Liver (tissue), 9 donors: ENCODE data around the gene KANK3. TPM values are rescaled to one million over a fixed set of nuclear protein-coding genes. Genes with fewer than 3 reads are reported as not detected.

Experiments used
- DNase-seq: peaks from one replicate; pipeline ENCODE4 v3.0.0-alpha.2; 2017; ENCODE audit warnings: low spot score
- H3K27ac ChIP-seq, 2 donors: one replicate each; pipeline ENCODE4 v1.7.0; 2013; ENCODE audit warnings: inconsistent platforms in 2 of 2, low read length in 2 of 2, control low read depth in 1 of 2, low read depth in 1 of 2, mild to moderate bottlenecking in 1 of 2
- H3K27me3 ChIP-seq, 4 donors: one replicate each; pipeline versions ENCODE4 v1.6.1 to v1.7.0; 2013; ENCODE audit warnings: low read length in 3 of 4, inconsistent platforms in 1 of 4, mild to moderate bottlenecking in 1 of 4, moderate library complexity in 1 of 4; ENCODE audit not compliant: control insufficient read depth in 4 of 4, insufficient read depth in 4 of 4
- H3K36me3 ChIP-seq, 4 donors: one replicate each; pipeline versions ENCODE4 v1.6.1 to v1.7.0; 2013; ENCODE audit warnings: low read length in 3 of 4, mild to moderate bottlenecking in 3 of 4, low read depth in 1 of 4, moderate library complexity in 1 of 4; ENCODE audit not compliant: control insufficient read depth in 4 of 4, insufficient read depth in 3 of 4
- H3K4me1 ChIP-seq, 4 donors: one replicate each; pipeline versions ENCODE4 v1.6.1 to v1.7.0; 2013; ENCODE audit warnings: low read length in 3 of 4, mild to moderate bottlenecking in 3 of 4, moderate library complexity in 1 of 4; ENCODE audit not compliant: control insufficient read depth in 4 of 4, insufficient read depth in 4 of 4
- H3K4me3 ChIP-seq, 3 donors: one replicate each; pipeline versions ENCODE4 v1.6.1 to v1.7.0; 2013; ENCODE audit warnings: low read length in 3 of 3, control low read depth in 1 of 3, low read depth in 1 of 3, mild to moderate bottlenecking in 1 of 3
- H3K9ac ChIP-seq, 2 donors: one replicate each; pipeline ENCODE4 v1.7.0; 2013; ENCODE audit warnings: low read length in 2 of 2, mild to moderate bottlenecking in 2 of 2, moderate library complexity in 2 of 2, control low read depth in 1 of 2, low read depth in 1 of 2
- H3K9me3 ChIP-seq, 4 donors: one replicate each; pipeline versions ENCODE4 v1.6.1 to v1.7.0; 2013; ENCODE audit warnings: low read length in 3 of 4; ENCODE audit not compliant: control insufficient read depth in 4 of 4
- ATF3 ChIP-seq: IDR thresholded peaks from 2 replicates; pipeline ENCODE4 v1.6.1; 2016; ENCODE audit warnings: antibody characterized with exemption
- EGR1 ChIP-seq, 2 donors: IDR thresholded peaks; 2 replicates each; pipeline ENCODE4 v1.6.1; 2016 to 2018; ENCODE audit warnings: antibody characterized with exemption in 2 of 2, low read depth in 2 of 2
- FOXA1 ChIP-seq: IDR thresholded peaks from 2 replicates; pipeline ENCODE4 v1.6.1; 2016; ENCODE audit warnings: antibody characterized with exemption
- FOXA2 ChIP-seq: IDR thresholded peaks from 2 replicates; pipeline ENCODE4 v1.6.1; 2016; ENCODE audit warnings: antibody characterized with exemption
- GABPA ChIP-seq, 2 donors: IDR thresholded peaks in 1 of 2; conservative IDR thresholded peaks in 1 of 2; 2 replicates each; pipeline ENCODE4 v1.6.1; 2016; ENCODE audit warnings: antibody characterized with exemption in 2 of 2, mild to moderate bottlenecking in 1 of 2, moderate library complexity in 1 of 2
- HNF4A ChIP-seq, 2 donors: conservative IDR thresholded peaks; 2 replicates each; pipeline ENCODE4 v1.6.1; 2016; ENCODE audit warnings: antibody characterized with exemption in 2 of 2, mild to moderate bottlenecking in 2 of 2
- HNF4G ChIP-seq: IDR thresholded peaks from 2 replicates; pipeline ENCODE4 v1.6.1; 2016; ENCODE audit warnings: antibody characterized with exemption
- JUND ChIP-seq, 2 donors: IDR thresholded peaks; 2 replicates each; pipeline ENCODE4 v1.6.1; 2016; ENCODE audit warnings: antibody characterized with exemption in 2 of 2
- NR2F2 ChIP-seq: IDR thresholded peaks from 2 replicates; pipeline ENCODE4 v1.6.1; 2016; ENCODE audit warnings: antibody characterized with exemption
- RXRA ChIP-seq, 2 donors: IDR thresholded peaks; 2 replicates each; pipeline ENCODE4 v1.6.1; 2017 to 2018; ENCODE audit warnings: antibody characterized with exemption in 2 of 2, mild to moderate bottlenecking in 1 of 2
- SP1 ChIP-seq: IDR thresholded peaks from 2 replicates; pipeline ENCODE4 v1.6.1; 2018; ENCODE audit warnings: antibody characterized with exemption, mild to moderate bottlenecking
- TAF1 ChIP-seq: conservative IDR thresholded peaks from 2 replicates; pipeline ENCODE4 v1.6.1; 2016; ENCODE audit warnings: antibody characterized with exemption, mild to moderate bottlenecking
- YY1 ChIP-seq: IDR thresholded peaks from 2 replicates; pipeline ENCODE4 v1.6.1; 2016; ENCODE audit warnings: antibody characterized with exemption, mild to moderate bottlenecking
- WGBS: extraction: QIAGEN DNeasy Blood & Tissue Kit; methylation state at CpG from one replicate; pipeline ENCODE4 v1.1.7; 2013; 5-methylcytosine and 5-hydroxymethylcytosine counted together
- polyA plus RNA-seq, 2 donors: library from polyadenylated mRNA; stranded (reverse) in 1 of 2; unstranded in 1 of 2; fragments of 200-250 nt in 1 of 2; fragments of >200 nt in 1 of 2; fragmentation: Nextera tagmentation in 1 of 2; extraction: Ambion mirVana in 1 of 2; gene quantifications; one replicate each; pipeline versions ENCODE4 v1.2.1 to v1.2.3, GENCODE V29; 2013 to 2015
- total RNA-seq, 2 donors: library from RNA; depleted of rRNA; stranded (reverse); fragments of >200 nt; gene quantifications; one replicate each; pipeline ENCODE4 v1.2.3, GENCODE V29; 2014
- TF ChIP-seq, protein P1 (sequence below): fragments of 150-350 bp; IDR thresholded peaks from 2 replicates; pipeline ENCODE4 v1.5.1; 2017; ENCODE audit warnings: improper control_type of control experiment, low read depth, low read length; ENCODE audit not compliant: missing input control
- TF ChIP-seq, protein P2 (sequence below): IDR thresholded peaks from 2 replicates; pipeline ENCODE4 v1.6.1; 2016; ENCODE audit warnings: antibody characterized with exemption
- TF ChIP-seq, protein P3 (sequence below): IDR thresholded peaks from 2 replicates; pipeline ENCODE4 v1.6.1; 2016; ENCODE audit warnings: antibody characterized with exemption
- donor health status: healthy.
- donor health status: healthy.
- donor health status: healthy.
- donor health status: healthy.
- donor health status: healthy.

Gene KANK3
- total and polyA plus RNA-seq, 4 donors, result 0.44 to 4.5 (median 3.4) TPM

- TF ChIP-seq RXRA (IDR thresholded peaks at IDR 0.05), result peak; percentile 38 to 63
- peak; percentile 72 to 79 for TF ChIP-seq HNF4A (conservative IDR thresholded peaks at IDR 0.05)
- TF ChIP-seq EGR1 (IDR thresholded peaks at IDR 0.05; ENCODE audit: low read depth in 2 of 2), result no peak
- TF ChIP-seq JUND (IDR thresholded peaks at IDR 0.05), result peak; percentile 67 to 81
- peak; percentile 40 for TF ChIP-seq SP1
- TF ChIP-seq HNF4G, result no peak
- Histone ChIP-seq H3K4me3 (no peak overlapping the region), H3K9me3 (no peaks in the 10 kb centered on the region), H3K27me3 (no peaks in the 10 kb centered on the region), H3K9ac (no peak overlapping the region), H3K27ac (peak overlapping the region; percentile 57), H3K4me1 (peaks cover 8 to 41% (median 21%) of the 10 kb centered on the region in 4 donors), H3K36me3 (no peaks in the 10 kb centered on the region)
- no peak for DNase-seq
- 56% methylated on average over 8 of the region's 8 CpGs for WGBS
Observed at GRCh38 chr19:8360196-8360595, 17.1 kb upstream of the KANK3 start.

DNA sequence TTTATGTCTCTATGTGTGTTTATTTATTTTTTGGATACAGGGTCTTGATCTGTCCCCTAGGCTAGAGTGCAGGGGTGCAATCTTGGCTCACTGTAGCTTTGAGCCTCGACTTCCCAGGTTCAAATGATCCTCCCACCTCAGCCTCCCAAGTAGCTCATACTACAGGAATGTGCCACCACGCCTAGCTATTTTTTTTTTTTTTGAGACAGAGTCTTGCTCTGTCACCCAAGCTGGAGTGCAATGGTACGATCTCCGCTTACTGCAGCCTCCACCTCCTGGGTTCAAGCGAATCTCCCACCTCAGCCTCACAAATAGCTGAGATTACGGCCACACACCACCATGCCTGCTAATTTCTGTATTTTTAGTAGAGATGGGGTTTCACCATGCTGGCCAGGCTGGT, 15.9 kb upstream of the KANK3 start:
- H3K4me1 ChIP-seq, result peaks cover 8 to 45% (median 19%) of the 10 kb centered on the region in 4 donors
- WGBS, result 95% methylated on average over 6 of the region's 6 CpGs
- no peak for DNase-seq

DNA sequence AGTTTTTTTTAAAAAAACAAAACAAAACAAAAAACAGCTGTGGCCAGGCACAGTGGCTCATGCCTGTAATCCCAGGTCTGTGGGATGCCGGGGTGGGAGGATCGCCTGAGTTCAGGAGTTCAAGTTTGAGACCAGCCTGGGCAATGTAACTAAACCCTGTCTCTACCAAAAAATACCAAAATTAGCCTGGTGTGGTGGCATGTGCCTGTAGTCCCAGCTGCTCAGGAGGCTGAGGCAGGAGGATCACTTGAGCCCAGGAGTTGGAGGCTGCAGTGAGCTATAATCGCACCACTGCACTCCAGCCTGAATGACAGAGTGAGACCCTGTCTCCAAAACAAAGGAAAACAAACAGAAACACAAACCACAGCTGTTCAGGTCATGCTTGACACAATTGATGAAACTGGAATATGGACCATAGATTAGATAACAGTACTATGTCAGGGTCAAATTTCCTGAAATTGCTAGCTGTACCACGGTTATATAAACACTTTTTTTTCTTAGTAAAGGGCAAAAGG, 14.0 kb upstream of the KANK3 start:
- no peak for DNase-seq
- peak overlapping the region; percentile 39 to 79 for H3K27ac ChIP-seq
- no peaks in the 10 kb centered on the region for H3K9me3 ChIP-seq
- H3K4me1 ChIP-seq, result peaks cover 4 to 39% (median 13%) of the 10 kb centered on the region in 4 donors
- H3K27me3 ChIP-seq, result no peaks in the 10 kb centered on the region
- WGBS, result 38% methylated on average over 4 of the region's 4 CpGs
- H3K4me3 ChIP-seq, result no peak overlapping the region
- H3K9ac ChIP-seq, result no peak overlapping the region
- no peaks in the 10 kb centered on the region for H3K36me3 ChIP-seq
- TF ChIP-seq FOXA1 (no peak), FOXA2 (peak; percentile 42), ATF3 (peak; percentile 38), NR2F2 (peak; percentile 17), SP1 (peak; percentile 83), GABPA (IDR thresholded peaks at IDR 0.05 in 1 of 2, conservative IDR thresholded peaks at IDR 0.05 in 1 of 2) (peak in 1 of 2 donors; percentile 15), YY1 (no peak), RXRA (IDR thresholded peaks at IDR 0.05) (peak; percentile 82 to 95)
- TF ChIP-seq, protein P1, sequence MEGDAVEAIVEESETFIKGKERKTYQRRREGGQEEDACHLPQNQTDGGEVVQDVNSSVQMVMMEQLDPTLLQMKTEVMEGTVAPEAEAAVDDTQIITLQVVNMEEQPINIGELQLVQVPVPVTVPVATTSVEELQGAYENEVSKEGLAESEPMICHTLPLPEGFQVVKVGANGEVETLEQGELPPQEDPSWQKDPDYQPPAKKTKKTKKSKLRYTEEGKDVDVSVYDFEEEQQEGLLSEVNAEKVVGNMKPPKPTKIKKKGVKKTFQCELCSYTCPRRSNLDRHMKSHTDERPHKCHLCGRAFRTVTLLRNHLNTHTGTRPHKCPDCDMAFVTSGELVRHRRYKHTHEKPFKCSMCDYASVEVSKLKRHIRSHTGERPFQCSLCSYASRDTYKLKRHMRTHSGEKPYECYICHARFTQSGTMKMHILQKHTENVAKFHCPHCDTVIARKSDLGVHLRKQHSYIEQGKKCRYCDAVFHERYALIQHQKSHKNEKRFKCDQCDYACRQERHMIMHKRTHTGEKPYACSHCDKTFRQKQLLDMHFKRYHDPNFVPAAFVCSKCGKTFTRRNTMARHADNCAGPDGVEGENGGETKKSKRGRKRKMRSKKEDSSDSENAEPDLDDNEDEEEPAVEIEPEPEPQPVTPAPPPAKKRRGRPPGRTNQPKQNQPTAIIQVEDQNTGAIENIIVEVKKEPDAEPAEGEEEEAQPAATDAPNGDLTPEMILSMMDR, result no peak
- TF ChIP-seq, protein P2, sequence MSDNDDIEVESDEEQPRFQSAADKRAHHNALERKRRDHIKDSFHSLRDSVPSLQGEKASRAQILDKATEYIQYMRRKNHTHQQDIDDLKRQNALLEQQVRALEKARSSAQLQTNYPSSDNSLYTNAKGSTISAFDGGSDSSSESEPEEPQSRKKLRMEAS, result peak; percentile 66
- TF ChIP-seq, protein P3, sequence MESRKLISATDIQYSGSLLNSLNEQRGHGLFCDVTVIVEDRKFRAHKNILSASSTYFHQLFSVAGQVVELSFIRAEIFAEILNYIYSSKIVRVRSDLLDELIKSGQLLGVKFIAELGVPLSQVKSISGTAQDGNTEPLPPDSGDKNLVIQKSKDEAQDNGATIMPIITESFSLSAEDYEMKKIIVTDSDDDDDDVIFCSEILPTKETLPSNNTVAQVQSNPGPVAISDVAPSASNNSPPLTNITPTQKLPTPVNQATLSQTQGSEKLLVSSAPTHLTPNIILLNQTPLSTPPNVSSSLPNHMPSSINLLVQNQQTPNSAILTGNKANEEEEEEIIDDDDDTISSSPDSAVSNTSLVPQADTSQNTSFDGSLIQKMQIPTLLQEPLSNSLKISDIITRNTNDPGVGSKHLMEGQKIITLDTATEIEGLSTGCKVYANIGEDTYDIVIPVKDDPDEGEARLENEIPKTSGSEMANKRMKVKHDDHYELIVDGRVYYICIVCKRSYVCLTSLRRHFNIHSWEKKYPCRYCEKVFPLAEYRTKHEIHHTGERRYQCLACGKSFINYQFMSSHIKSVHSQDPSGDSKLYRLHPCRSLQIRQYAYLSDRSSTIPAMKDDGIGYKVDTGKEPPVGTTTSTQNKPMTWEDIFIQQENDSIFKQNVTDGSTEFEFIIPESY, result peak; percentile 77

More for the DNA sequence above, 15.9 kb upstream of the KANK3 start:
- no peaks in the 10 kb centered on the region for H3K9me3 ChIP-seq
- H3K9ac ChIP-seq, result no peak overlapping the region
- H3K27ac ChIP-seq, result no peak overlapping the region
- no peaks in the 10 kb centered on the region for H3K36me3 ChIP-seq
- H3K27me3 ChIP-seq, result no peaks in the 10 kb centered on the region
- no peak for TF ChIP-seq FOXA2
- TF ChIP-seq NR2F2, result no peak
- TF ChIP-seq TAF1, result no peak
- no peak for TF ChIP-seq HNF4G
- TF ChIP-seq, protein P3, result no peak
- no peak for TF ChIP-seq RXRA (IDR thresholded peaks at IDR 0.05)
- no peak for TF ChIP-seq GABPA (IDR thresholded peaks at IDR 0.05 in 1 of 2, conservative IDR thresholded peaks at IDR 0.05 in 1 of 2)
- no peak for TF ChIP-seq JUND (IDR thresholded peaks at IDR 0.05)
- H3K4me3 ChIP-seq, result no peak overlapping the region
